BE2C (cell line): ENCODE data around the gene BRD8.

Experiments used
- DNase-seq: peaks from one replicate; pipeline ENCODE4 v3.0.0-alpha.2; 2020
- H3K27me3 ChIP-seq: fragments of 250-450 bp; sonication (Bioruptor Pico); 2 replicates; pipeline ENCODE4 v1.5.1; 2020; ENCODE audit warnings: mild to moderate bottlenecking
- H3K36me3 ChIP-seq: fragments of 250-450 bp; sonication (Bioruptor Pico); 2 replicates; pipeline ENCODE4 v1.5.1; 2020; ENCODE audit warnings: mild to moderate bottlenecking
- H3K4me1 ChIP-seq: fragments of 250-450 bp; sonication (Bioruptor Pico); 2 replicates; pipeline ENCODE4 v1.5.1; 2020
- H3K4me3 ChIP-seq: 2 replicates; pipeline ENCODE4 v1.5.1; 2011; ENCODE audit warnings: low read depth, low read length
- H3K9me3 ChIP-seq: fragments of 250-450 bp; sonication (Bioruptor Pico); 2 replicates; pipeline ENCODE4 v1.5.1; 2020
- TF ChIP-seq, protein P1 (sequence below): IDR thresholded peaks from 2 replicates; pipeline ENCODE4 v1.5.1; 2012; ENCODE audit warnings: mild to moderate bottlenecking, low read depth, low read length

BRD8 gene

GRCh38 chr5:138093036-138093435 is 85.4 kb downstream of the BRD8 start:
- H3K4me1 ChIP-seq, result no peaks in the 10 kb centered on the region
- no peak for DNase-seq
- no peak overlapping the region for H3K4me3 ChIP-seq
- no peaks in the 10 kb centered on the region for H3K9me3 ChIP-seq
- TF ChIP-seq, protein P1, sequence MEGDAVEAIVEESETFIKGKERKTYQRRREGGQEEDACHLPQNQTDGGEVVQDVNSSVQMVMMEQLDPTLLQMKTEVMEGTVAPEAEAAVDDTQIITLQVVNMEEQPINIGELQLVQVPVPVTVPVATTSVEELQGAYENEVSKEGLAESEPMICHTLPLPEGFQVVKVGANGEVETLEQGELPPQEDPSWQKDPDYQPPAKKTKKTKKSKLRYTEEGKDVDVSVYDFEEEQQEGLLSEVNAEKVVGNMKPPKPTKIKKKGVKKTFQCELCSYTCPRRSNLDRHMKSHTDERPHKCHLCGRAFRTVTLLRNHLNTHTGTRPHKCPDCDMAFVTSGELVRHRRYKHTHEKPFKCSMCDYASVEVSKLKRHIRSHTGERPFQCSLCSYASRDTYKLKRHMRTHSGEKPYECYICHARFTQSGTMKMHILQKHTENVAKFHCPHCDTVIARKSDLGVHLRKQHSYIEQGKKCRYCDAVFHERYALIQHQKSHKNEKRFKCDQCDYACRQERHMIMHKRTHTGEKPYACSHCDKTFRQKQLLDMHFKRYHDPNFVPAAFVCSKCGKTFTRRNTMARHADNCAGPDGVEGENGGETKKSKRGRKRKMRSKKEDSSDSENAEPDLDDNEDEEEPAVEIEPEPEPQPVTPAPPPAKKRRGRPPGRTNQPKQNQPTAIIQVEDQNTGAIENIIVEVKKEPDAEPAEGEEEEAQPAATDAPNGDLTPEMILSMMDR, result no peak
- H3K36me3 ChIP-seq, result no peaks in the 10 kb centered on the region
- H3K27me3 ChIP-seq, result peaks cover 20% of the 10 kb centered on the region

DNA sequence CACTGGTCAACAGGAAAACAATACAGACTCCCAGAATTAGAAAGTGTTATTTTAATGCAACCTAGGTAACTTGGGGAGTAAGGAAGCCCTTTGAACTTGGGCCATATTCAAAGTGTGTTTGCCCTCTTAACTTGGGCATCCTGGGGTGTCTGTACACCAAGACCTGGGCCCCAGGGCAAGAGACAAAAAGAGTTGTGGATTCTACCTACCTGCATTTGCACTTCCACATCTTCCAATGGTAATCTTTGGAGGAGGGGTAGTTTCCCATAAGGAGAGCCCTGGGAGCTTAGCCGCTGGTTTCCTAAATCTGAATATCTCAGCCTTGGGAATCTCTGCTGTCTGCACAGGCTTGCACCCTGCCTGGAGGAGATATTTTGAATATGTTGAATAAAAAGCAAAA is 86.1 kb downstream of the BRD8 start:
- Histone ChIP-seq H3K27me3 (peaks cover 20% of the 10 kb centered on the region), H3K4me1 (no peaks in the 10 kb centered on the region), H3K4me3 (no peak overlapping the region), H3K9me3 (no peaks in the 10 kb centered on the region), H3K36me3 (no peaks in the 10 kb centered on the region)
- TF ChIP-seq, protein P1, result no peak
- no peak for DNase-seq

DNA sequence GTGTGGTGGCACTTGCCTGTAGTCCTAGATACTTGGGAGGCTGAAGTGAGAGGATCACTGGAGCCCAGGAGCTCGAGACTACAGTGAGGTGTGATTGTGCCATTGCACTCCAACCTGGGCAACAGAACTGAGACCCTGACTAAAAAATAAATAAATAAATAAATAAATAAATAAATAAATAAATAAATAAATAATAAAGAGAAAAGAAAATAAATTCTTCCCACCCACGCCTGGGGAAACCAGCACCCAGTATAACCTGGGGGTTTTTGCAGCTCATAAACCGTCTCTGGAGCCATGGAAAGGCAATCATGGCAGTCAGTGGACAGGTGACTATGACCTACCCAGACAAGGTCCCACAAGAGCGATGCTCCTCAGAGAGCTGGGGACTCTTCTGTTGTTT is 86.7 kb downstream of the BRD8 start:
- Histone ChIP-seq H3K27me3 (peaks cover 20% of the 10 kb centered on the region), H3K4me3 (no peak overlapping the region), H3K9me3 (no peaks in the 10 kb centered on the region), H3K36me3 (no peaks in the 10 kb centered on the region), H3K4me1 (no peaks in the 10 kb centered on the region)
- TF ChIP-seq, protein P1, result no peak
- no peak for DNase-seq
